ENCODE data around the gene TXK.

GRCh38 chr4:48090621-48091020 lies 43.4 kb downstream of the TXK start:
- TF ChIP-seq POLR2A (IDR thresholded peaks at IDR 0.05) (no peak), CTCF (IDR thresholded peaks at IDR 0.05) (no peak)

Data from right lobe of liver (tissue), 4 donors.